Activated CD8-positive, alpha-beta T cell treated with anti-CD3 and anti-CD28 coated beads, Interleukin-2, amount 10 ng/mL, durations not matched to agents 7 days and 5 days (primary cell): ENCODE data around the gene PXT1. TPM values are rescaled to one million over a fixed set of nuclear protein-coding genes. Genes with fewer than 3 reads are reported as not detected.

Experiments
- ATAC-seq: fragments of 150-1000 bp; cut with Tn5 transposase; one replicate; pipeline ENCODE4 v1.10.0; 2021; ENCODE audit warnings: moderate library complexity
- CTCF ChIA-PET: fragments of 350-600 bp; sonication (Branson Sonifier 250); formaldehyde crosslinking; loops from one replicate; lab custom pipeline; 2021; ENCODE audit warnings: antibody characterized with exemption; lab: Charles Lee
- POLR2A ChIA-PET: fragments of 350-600 bp; sonication (Branson Sonifier 250); formaldehyde crosslinking; loops from one replicate; lab custom pipeline; 2021; ENCODE audit warnings: antibody characterized with exemption; lab: Charles Lee
- DNase-seq: peaks from one replicate; pipeline ENCODE4 v3.0.0-alpha.2; 2020
- H3K27ac Mint-ChIP-seq: one replicate; pipeline ENCODE4 v1.8.0; 2021; ENCODE audit warnings: mild to moderate bottlenecking, mixed read lengths
- H3K27me3 Mint-ChIP-seq: one replicate; pipeline ENCODE4 v1.8.0; 2021; ENCODE audit warnings: low read depth, mixed read lengths
- H3K36me3 Mint-ChIP-seq: one replicate; pipeline ENCODE4 v1.8.0; 2021; ENCODE audit warnings: low read depth, mixed read lengths
- H3K4me1 Mint-ChIP-seq: one replicate; pipeline ENCODE4 v1.8.0; 2021; ENCODE audit warnings: low read depth, mixed read lengths
- H3K4me3 Mint-ChIP-seq: one replicate; pipeline ENCODE4 v1.8.0; 2021; ENCODE audit warnings: mild to moderate bottlenecking, mixed read lengths
- H3K9me3 Mint-ChIP-seq: one replicate; pipeline ENCODE4 v1.8.0; 2022; ENCODE audit warnings: mixed read lengths; ENCODE audit not compliant: insufficient read depth
- total RNA-seq, 2 experiments: library from RNA; stranded (reverse); gene quantifications; one replicate each; pipeline ENCODE4 v1.2.3, GENCODE V29; 2021

PXT1 gene
- total RNA-seq, 2 experiments from 2014 or later, result 0.16 TPM

- POLR2A ChIA-PET, result interaction anchor here (0.6 kb wide), 1 partner anchor 256 kb away, joined by 3 read pairs; no protein-coding TSS in a partner anchor
Measured at GRCh38 chr6:36387440-36388303, 55.0 kb downstream of the PXT1 start, which contains the start of gene ETV7. TSS of gene ETV7 (minus strand) at chr6:36387669. CDS start at chr6:36387541, 128 bp downstream.

GRCh38 chr6:36386495-36387439, 55.9 kb downstream of the PXT1 start:
- Mint-ChIP-seq H3K27me3 (peaks cover 30% of the 10 kb centered on the region), H3K4me1 (peaks cover 23% of the 10 kb centered on the region), H3K9me3 (no peaks in the 10 kb centered on the region), H3K36me3 (peaks cover 2% of the 10 kb centered on the region), H3K27ac (peak overlapping the region; percentile 68), H3K4me3 (peak overlapping the region; percentile 79)
- ChIA-PET POLR2A (interaction anchor here (0.6 kb wide), 1 partner anchor 73 kb away, joined by 4 read pairs; no protein-coding TSS in a partner anchor), CTCF (interaction anchor here (0.7 to 1.6 kb wide), 4 partner anchors 9 to 85 kb away, joined by 3 to 4 read pairs (median 3); no protein-coding TSS in a partner anchor)
- ATAC-seq, result peak; percentile 49
- peak; percentile 28 for DNase-seq

More at GRCh38 chr6:36387440-36388303, 55.0 kb downstream of the PXT1 start, which contains the start of gene ETV7:
- Mint-ChIP-seq H3K27me3 (peaks cover 30% of the 10 kb centered on the region), H3K9me3 (no peaks in the 10 kb centered on the region), H3K27ac (peak within 1 kb of the TSS; percentile 68), H3K4me1 (peaks cover 23% of the 10 kb centered on the region), H3K4me3 (peak within 1 kb of the TSS; percentile 79), H3K36me3 (no peaks in the 10 kb centered on the region)
- ATAC-seq (peak; percentile 79), DNase-seq (peak; percentile 67)
- CTCF ChIA-PET, result interaction anchor here (1.0 to 1.6 kb wide), 3 partner anchors 8 to 86 kb away, joined by 3 to 4 read pairs (median 3); no protein-coding TSS in a partner anchor

- H3K27ac Mint-ChIP-seq, result no peak overlapping the region
- no peaks in the 10 kb centered on the region for H3K9me3 Mint-ChIP-seq
- CTCF ChIA-PET, result interaction anchor here (1.2 to 1.9 kb wide), 3 partner anchors 31 to 81 kb away, joined by 3 to 7 read pairs (median 4); no protein-coding TSS in a partner anchor
- peaks cover 2% of the 10 kb centered on the region for H3K36me3 Mint-ChIP-seq
- peaks cover 18% of the 10 kb centered on the region for H3K27me3 Mint-ChIP-seq
- DNase-seq (no peak), ATAC-seq (no peak)
- H3K4me3 Mint-ChIP-seq, result no peak overlapping the region
- peaks cover 23% of the 10 kb centered on the region for H3K4me1 Mint-ChIP-seq
- POLR2A ChIA-PET, result no interaction called here
Measured at GRCh38 chr6:36384095-36384494, 58.6 kb downstream of the PXT1 start.

GRCh38 chr6:36383606-36384005, 59.0 kb downstream of the PXT1 start:
- Mint-ChIP-seq H3K27ac (no peak overlapping the region), H3K36me3 (peaks cover 2% of the 10 kb centered on the region), H3K9me3 (no peaks in the 10 kb centered on the region), H3K4me1 (peaks cover 23% of the 10 kb centered on the region), H3K27me3 (peaks cover 17% of the 10 kb centered on the region), H3K4me3 (no peak overlapping the region)
- CTCF ChIA-PET, result interaction anchor here (1.2 to 1.7 kb wide), 2 partner anchors 31 to 81 kb away, joined by 3 to 4 read pairs; no protein-coding TSS in a partner anchor
- ATAC-seq (no peak), DNase-seq (no peak)
- POLR2A ChIA-PET, result interaction anchor here (0.6 kb wide), 1 partner anchor 987 kb away, joined by 4 read pairs; no protein-coding TSS in a partner anchor

- H3K36me3 Mint-ChIP-seq, result peaks cover 2% of the 10 kb centered on the region
- peaks cover 19% of the 10 kb centered on the region for H3K4me1 Mint-ChIP-seq
- peaks cover 11% of the 10 kb centered on the region for H3K27me3 Mint-ChIP-seq
- no peaks in the 10 kb centered on the region for H3K9me3 Mint-ChIP-seq
- CTCF ChIA-PET, result no interaction called here
- no peak overlapping the region for H3K27ac Mint-ChIP-seq
- POLR2A ChIA-PET, result interaction anchor here (0.6 kb wide), 1 partner anchor 986 kb away, joined by 4 read pairs; no protein-coding TSS in a partner anchor
- ATAC-seq (no peak), DNase-seq (no peak)
- H3K4me3 Mint-ChIP-seq, result no peak overlapping the region
Measured at GRCh38 chr6:36382976-36383375, 59.7 kb downstream of the PXT1 start.

GRCh38 chr6:36381502-36382389, 60.9 kb downstream of the PXT1 start:
- H3K27me3 Mint-ChIP-seq, result peaks cover 7% of the 10 kb centered on the region
- ChIA-PET POLR2A (no interaction called here), CTCF (interaction anchor here (0.5 to 1.4 kb wide), 2 partner anchors 41 to 377 kb away, joined by 3 read pairs; no protein-coding TSS in a partner anchor)
- no peak overlapping the region for H3K27ac Mint-ChIP-seq
- DNase-seq, result no peak
- no peaks in the 10 kb centered on the region for H3K9me3 Mint-ChIP-seq
- H3K36me3 Mint-ChIP-seq, result peaks cover 2% of the 10 kb centered on the region
- H3K4me3 Mint-ChIP-seq, result no peak overlapping the region
- no peak for ATAC-seq
- peaks cover 10% of the 10 kb centered on the region for H3K4me1 Mint-ChIP-seq

GRCh38 chr6:36380166-36380565, 62.5 kb downstream of the PXT1 start:
- Mint-ChIP-seq H3K36me3 (peaks cover 2% of the 10 kb centered on the region), H3K27ac (no peak overlapping the region), H3K27me3 (no peaks in the 10 kb centered on the region), H3K4me1 (no peaks in the 10 kb centered on the region), H3K9me3 (no peaks in the 10 kb centered on the region), H3K4me3 (no peak overlapping the region)
- ATAC-seq (no peak), DNase-seq (no peak)
- ChIA-PET POLR2A (interaction anchor here (0.7 to 0.8 kb wide), 2 partner anchors 10 to 353 kb away, joined by 3 read pairs; no protein-coding TSS in a partner anchor), CTCF (interaction anchor here (0.9 kb wide), 1 partner anchor 39 kb away, joined by 5 read pairs; no protein-coding TSS in a partner anchor)

- DNase-seq, result no peak
- ChIA-PET POLR2A (no interaction called here), CTCF (no interaction called here)
- H3K27me3 Mint-ChIP-seq, result no peaks in the 10 kb centered on the region
- H3K36me3 Mint-ChIP-seq, result peaks cover 2% of the 10 kb centered on the region
- no peaks in the 10 kb centered on the region for H3K9me3 Mint-ChIP-seq
- no peaks in the 10 kb centered on the region for H3K4me1 Mint-ChIP-seq
- no peak overlapping the region for H3K27ac Mint-ChIP-seq
- no peak overlapping the region for H3K4me3 Mint-ChIP-seq
- ATAC-seq, result no peak
Measured at GRCh38 chr6:36378936-36379335, 63.7 kb downstream of the PXT1 start.

GRCh38 chr6:36378243-36378920, 64.3 kb downstream of the PXT1 start:
- no peak overlapping the region for H3K4me3 Mint-ChIP-seq
- H3K9me3 Mint-ChIP-seq, result no peaks in the 10 kb centered on the region
- H3K36me3 Mint-ChIP-seq, result peaks cover 2% of the 10 kb centered on the region
- ATAC-seq (no peak), DNase-seq (no peak)
- H3K4me1 Mint-ChIP-seq, result no peaks in the 10 kb centered on the region
- no peaks in the 10 kb centered on the region for H3K27me3 Mint-ChIP-seq
- ChIA-PET CTCF (interaction anchor here (1.4 kb wide), 1 partner anchor 37 kb away, joined by 5 read pairs; no protein-coding TSS in a partner anchor), POLR2A (no interaction called here)
- no peak overlapping the region for H3K27ac Mint-ChIP-seq

GRCh38 chr6:36377594-36377993, 65.1 kb downstream of the PXT1 start:
- no peaks in the 10 kb centered on the region for H3K4me1 Mint-ChIP-seq
- ChIA-PET CTCF (interaction anchor here (1.4 kb wide), 1 partner anchor 36 kb away, joined by 5 read pairs; no protein-coding TSS in a partner anchor), POLR2A (no interaction called here)

More at GRCh38 chr6:36377594-36377993, 65.1 kb downstream of the PXT1 start:
- no peaks in the 10 kb centered on the region for H3K27me3 Mint-ChIP-seq
- H3K27ac Mint-ChIP-seq, result no peak overlapping the region
- H3K4me3 Mint-ChIP-seq, result no peak overlapping the region
- ATAC-seq (no peak), DNase-seq (no peak)
- H3K9me3 Mint-ChIP-seq, result no peaks in the 10 kb centered on the region
- H3K36me3 Mint-ChIP-seq, result peaks cover 2% of the 10 kb centered on the region
